IMR-90 (cell line): ENCODE measurements around the gene NIPAL3. TPM values are rescaled to one million over a fixed set of nuclear protein-coding genes. Genes with fewer than 3 reads are reported as not detected.

Source experiments
- ATAC-seq: fragments of 200-7000 bp; cut with Tn5 transposase; 2 replicates; pipeline ENCODE4 v1.9.1; 2020; ENCODE audit warnings: low read depth, mild to moderate bottlenecking, moderate library complexity
- BruUV-seq: library from RNA; stranded (reverse); fragments of 400-500 nt; replicated peaks from 2 replicates; lab custom pipeline; 2021; lab: Mats Ljungman, UMichigan
- CTCF ChIA-PET: fragments of 300-600 bp; formaldehyde crosslinking; extraction: SDS; loops from one replicate; lab custom pipeline; 2021; ENCODE audit warnings: antibody characterized with exemption; lab: Yijun Ruan, JAX
- POLR2A ChIA-PET: fragments of 300-600 bp; sonication (Branson Sonifier 250); formaldehyde crosslinking; loops from one replicate; lab custom pipeline; 2022; ENCODE audit warnings: antibody characterized with exemption; ENCODE audit not compliant: unreplicated experiment; lab: Charles Lee
- DNase-seq: peaks from one replicate; pipeline ENCODE4 v3.0.0; 2013
- H2AFZ ChIP-seq: replicated peaks from 2 replicates; pipeline ENCODE3; 2013; ENCODE audit warnings: low read length, mild to moderate bottlenecking; ENCODE audit not compliant: poor library complexity
- H2AK5ac ChIP-seq: 2 replicates; pipeline ENCODE4 v1.6.1; 2013; ENCODE audit warnings: low read depth, low read length, inconsistent platforms
- H2AK9ac ChIP-seq: replicated peaks from 2 replicates; pipeline ENCODE3; 2013; ENCODE audit warnings: mild to moderate bottlenecking, low read depth, low read length, moderate library complexity; ENCODE audit not compliant: poor library complexity
- H2BK120ac ChIP-seq: 2 replicates; pipeline ENCODE4 v1.6.1; 2013; ENCODE audit warnings: low read depth, low read length, inconsistent platforms
- H2BK15ac ChIP-seq: 3 replicates; pipeline ENCODE4 v1.6.1; 2013; ENCODE audit warnings: low read depth, low read length, inconsistent platforms
- H2BK20ac ChIP-seq: 2 replicates; pipeline ENCODE4 v1.6.1; 2013; ENCODE audit warnings: low read depth, mild to moderate bottlenecking, inconsistent platforms, low read length, moderate library complexity
- H2BK5ac ChIP-seq: 2 replicates; pipeline ENCODE4 v1.6.1; 2013; ENCODE audit warnings: mild to moderate bottlenecking, low read depth, low read length, inconsistent platforms; ENCODE audit not compliant: poor library complexity, severe bottlenecking
- H3K14ac ChIP-seq: replicated peaks from 2 replicates; pipeline ENCODE4 v1.6.1; 2013; ENCODE audit warnings: low read depth, low read length, inconsistent platforms
- H3K18ac ChIP-seq: 2 replicates; pipeline ENCODE4 v1.6.1; 2013; ENCODE audit warnings: low read depth, low read length, control low read depth
- H3K23ac ChIP-seq: 2 replicates; pipeline ENCODE4 v1.6.1; 2013; ENCODE audit warnings: low read depth, low read length, inconsistent platforms
- H3K27ac ChIP-seq: 2 replicates; pipeline ENCODE4 v1.5.1; 2013; ENCODE audit warnings: mild to moderate bottlenecking, control low read depth, low read length; ENCODE audit not compliant: insufficient read depth
- H3K27me3 ChIP-seq: 2 replicates; pipeline ENCODE4 v1.6.1; 2013; ENCODE audit warnings: low read length; ENCODE audit not compliant: control insufficient read depth, insufficient read depth
- H3K36me3 ChIP-seq: 2 replicates; pipeline ENCODE4 v1.6.1; 2013; ENCODE audit warnings: low read length, mixed read lengths; ENCODE audit not compliant: control insufficient read depth, insufficient read depth
- H3K4ac ChIP-seq: 2 replicates; pipeline ENCODE4 v1.6.1; 2013; ENCODE audit warnings: low read depth, low read length, inconsistent platforms
- H3K4me1 ChIP-seq: 2 replicates; pipeline ENCODE4 v1.6.1; 2013; ENCODE audit warnings: low read length, mixed read lengths; ENCODE audit not compliant: control insufficient read depth, insufficient read depth
- H3K4me2 ChIP-seq: 2 replicates; pipeline ENCODE4 v1.6.1; 2013; ENCODE audit warnings: low read depth, mild to moderate bottlenecking, control low read depth, low read length, moderate library complexity
- H3K4me3 ChIP-seq: 2 replicates; pipeline ENCODE4 v1.5.1; 2013; ENCODE audit warnings: low read depth, mild to moderate bottlenecking, control low read depth, low read length, moderate library complexity; ENCODE audit not compliant: insufficient read depth
- H3K56ac ChIP-seq: 2 replicates; pipeline ENCODE4 v1.6.1; 2013; ENCODE audit warnings: low read length, inconsistent platforms; ENCODE audit not compliant: insufficient read depth; ENCODE audit errors: extremely low read depth
- H3K79me1 ChIP-seq, 2 experiments: 2 replicates each; pipeline ENCODE4 v1.6.1; 2013; ENCODE audit warnings: low read length in 2 of 2, inconsistent platforms in 1 of 2, low read depth in 1 of 2
- H3K9ac ChIP-seq: 2 replicates; pipeline ENCODE4 v1.6.1; 2013; ENCODE audit warnings: low read depth, low read length, control low read depth
- H3K9me1 ChIP-seq: 2 replicates; pipeline ENCODE4 v1.6.1; 2013; ENCODE audit warnings: low read length, inconsistent platforms; ENCODE audit not compliant: insufficient read depth
- H3K9me3 ChIP-seq: 2 replicates; pipeline ENCODE4 v1.6.1; 2013; ENCODE audit warnings: low read length; ENCODE audit not compliant: control insufficient read depth, insufficient read depth
- H4K20me1 ChIP-seq: 2 replicates; pipeline ENCODE4 v1.6.1; 2013; ENCODE audit warnings: low read length, inconsistent platforms; ENCODE audit not compliant: insufficient read depth
- H4K5ac ChIP-seq: 2 replicates; pipeline ENCODE4 v1.6.1; 2013; ENCODE audit warnings: mild to moderate bottlenecking, low read depth, low read length, control low read depth
- H4K8ac ChIP-seq, 2 experiments: 2 replicates each; pipeline ENCODE4 v1.6.1; 2013; ENCODE audit warnings: low read depth in 2 of 2, low read length in 2 of 2, control low read depth in 1 of 2, inconsistent platforms in 1 of 2
- H4K91ac ChIP-seq: 2 replicates; pipeline ENCODE4 v1.6.1; 2013; ENCODE audit warnings: low read depth, low read length, inconsistent platforms; ENCODE audit not compliant: insufficient read depth
- BHLHE40 ChIP-seq: fragments of 150-350 bp; IDR thresholded peaks from 2 replicates; pipeline ENCODE4 v1.6.1; 2016; ENCODE audit warnings: mild to moderate bottlenecking, low read depth, low read length
- CEBPB ChIP-seq: IDR thresholded peaks from 2 replicates; pipeline ENCODE4 v1.6.1; 2012; ENCODE audit warnings: low read depth, low read length, improper control_type of control experiment
- CHD1 ChIP-seq: IDR thresholded peaks from 2 replicates; pipeline ENCODE4 v1.6.1; 2012; ENCODE audit warnings: low read depth, low read length, improper control_type of control experiment
- CTCF ChIP-seq: conservative IDR thresholded peaks from 2 replicates; pipeline ENCODE4 v1.5.1; 2012; ENCODE audit warnings: mild to moderate bottlenecking, low read depth, low read length, improper control_type of control experiment
- MAFK ChIP-seq: IDR thresholded peaks from 2 replicates; pipeline ENCODE4 v1.6.1; 2012; ENCODE audit warnings: low read depth, low read length, improper control_type of control experiment
- MAZ ChIP-seq: IDR thresholded peaks from 2 replicates; pipeline ENCODE4 v1.6.1; 2012; ENCODE audit warnings: low read depth, mild to moderate bottlenecking, low read length, improper control_type of control experiment, moderate library complexity, borderline replicate concordance
- MXI1 ChIP-seq: IDR thresholded peaks from 2 replicates; pipeline ENCODE4 v1.6.1; 2012; ENCODE audit warnings: low read depth, mild to moderate bottlenecking, low read length, moderate library complexity, borderline replicate concordance
- NFE2L2 ChIP-seq: fragments of 150-350 bp; IDR thresholded peaks from 2 replicates; pipeline ENCODE4 v1.6.1; 2016; ENCODE audit warnings: low read depth, mild to moderate bottlenecking, low read length
- RAD21 ChIP-seq: IDR thresholded peaks from 2 replicates; pipeline ENCODE4 v1.6.1; 2012; ENCODE audit warnings: low read length, improper control_type of control experiment
- RCOR1 ChIP-seq: IDR thresholded peaks from 2 replicates; pipeline ENCODE4 v1.6.1; 2012; ENCODE audit warnings: mild to moderate bottlenecking, low read length, improper control_type of control experiment; ENCODE audit not compliant: insufficient replicate concordance
- RFX5 ChIP-seq: IDR thresholded peaks from 2 replicates; pipeline ENCODE4 v1.8.0; 2012; ENCODE audit warnings: low read depth, mild to moderate bottlenecking, low read length, moderate library complexity
- SMC3 ChIP-seq: fragments of 150-350 bp; IDR thresholded peaks from 2 replicates; pipeline ENCODE4 v1.6.1; 2016; ENCODE audit warnings: low read depth, mild to moderate bottlenecking, antibody characterized with exemption, low read length, moderate library complexity
- USF2 ChIP-seq: fragments of 150-350 bp; IDR thresholded peaks from 2 replicates; pipeline ENCODE4 v1.6.1; 2017; ENCODE audit warnings: mild to moderate bottlenecking, antibody characterized with exemption, low read length, low read depth
- WGBS, 2 experiments: methylation state at CpG; one replicate each; pipeline versions ENCODE4 v1.1.5 to v1.1.7; 2013; ENCODE audit warnings: missing lambda C conversion rate in 2 of 2; ENCODE audit not compliant: insufficient read length in 1 of 2; ENCODE audit errors: extremely low coverage in 2 of 2; 5-methylcytosine and 5-hydroxymethylcytosine counted together
- dilution Hi-C: fragments of 300-500 bp; cut with HindIII; formaldehyde crosslinking; loops from one replicate; pipeline ENCODE4 v1.14.3; 2018; ENCODE audit warnings: low sequenced_read_pairs; ENCODE audit not compliant: unreplicated experiment
- in situ Hi-C: fragments of 300-500 bp; cut with MboI; formaldehyde crosslinking; loops from 3 replicates; pipeline ENCODE4 v1.14.3; 2019; ENCODE audit warnings: low sequenced_read_pairs, inconsistent platforms, mixed read lengths
- intact Hi-C: fragments of 100-400 bp; cut with micrococcal nuclease; formaldehyde crosslinking; loops from 2 replicates; pipeline ENCODE4 v1.10.0; 2022
- polyA plus RNA-seq, 3 experiments: library from polyadenylated mRNA; depleted of rRNA; stranded (reverse); fragments of >200 nt; gene quantifications; 2 replicates each; pipeline ENCODE4 v1.2.3, GENCODE V29; 2012; ENCODE audit warnings: low replicate concordance in 1 of 3
- total RNA-seq: library from RNA; depleted of rRNA; stranded (reverse); fragments of >200 nt; gene quantifications from 2 replicates; pipeline ENCODE4 v1.2.3, GENCODE V29; 2012

NIPAL3 gene
- total and polyA plus RNA-seq, 2 of the 4 experiments (the other 2 are of a cell fraction): 55.0 to 123 TPM

DNA sequence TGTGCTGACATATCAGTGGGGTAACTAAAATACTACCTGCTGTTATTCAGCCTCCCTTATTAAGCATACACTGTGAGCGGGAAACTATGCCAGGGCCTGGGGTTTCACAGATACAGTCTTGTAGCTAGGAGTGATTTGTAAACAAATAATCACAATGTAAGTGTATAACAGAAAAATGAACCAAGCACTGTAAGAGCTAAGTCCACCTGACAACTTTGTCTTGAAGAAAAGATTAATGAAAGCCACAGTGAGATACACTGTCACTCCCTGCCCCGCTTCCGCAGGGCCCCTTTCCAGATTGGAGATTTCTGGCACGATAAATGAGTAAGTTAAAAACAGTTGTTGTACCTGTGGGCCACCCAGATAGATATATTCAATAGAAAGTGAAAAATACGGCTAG, 91.8 kb downstream of the NIPAL3 start:
- Histone ChIP-seq H3K9ac (no peak overlapping the region), H2BK15ac (no peak overlapping the region), H3K56ac (no peak overlapping the region), H3K9me1 (peaks cover 11% of the 10 kb centered on the region; the same call in 1 of the 2 replicates), H2BK20ac (no peak overlapping the region), H3K14ac (no peak overlapping the region), H2BK120ac (no peak overlapping the region), H3K27me3 (no peaks in the 10 kb centered on the region), H3K4me1 (no peaks in the 10 kb centered on the region), H3K79me1 (peaks cover 12 to 22% of the 10 kb centered on the region in 2 experiments), H3K4ac (no peak overlapping the region), H4K20me1 (no peaks in the 10 kb centered on the region; the same call in 1 of the 2 replicates), H3K27ac (no peak overlapping the region), H4K91ac (no peak overlapping the region), H4K8ac (no peak overlapping the region), H2AFZ (no peak overlapping the region), H3K9me3 (no peaks in the 10 kb centered on the region), H2BK5ac (no peak overlapping the region), H3K4me2 (no peak overlapping the region), H4K5ac (no peak overlapping the region), H3K4me3 (no peak overlapping the region), H2AK5ac (no peak overlapping the region), H3K23ac (no peak overlapping the region), H3K36me3 (no peaks in the 10 kb centered on the region; the same call in 1 of the 2 replicates), H3K18ac (no peak overlapping the region), H2AK9ac (no peak overlapping the region)
- in situ Hi-C loops (no loop called here), intact Hi-C loops (loop anchor here (10.0 kb wide), 1 partner anchor 107 kb away; no protein-coding TSS in a partner anchor), dilution Hi-C loops (no loop called here)
- DNase-seq (no peak), ATAC-seq (no peak)
- no TSS peak for BruUV-seq
- ChIA-PET CTCF (no interaction called here), POLR2A (no interaction called here)
- TF ChIP-seq CEBPB (no peak), RCOR1 (no peak), RFX5 (no peak), MXI1 (no peak), MAFK (no peak), SMC3 (no peak), MAZ (no peak), BHLHE40 (no peak), RAD21 (no peak), CTCF (no peak), NFE2L2 (no peak), USF2 (no peak), CHD1 (no peak)
- WGBS, 2 experiments: 88% methylated on average over 4 of the region's 5 CpGs; no CpG with 5 or more reads in 1 of the 2 experiments
